Forelimb muscle (tissue), 1 donor: ENCODE results near the gene MAMDC4. TPM values are rescaled to one million over a fixed set of nuclear protein-coding genes. Genes with fewer than 3 reads are reported as not detected.
"Not testable (repeated sequence)": the region's sequence is repeated elsewhere in the genome, so short reads cannot be mapped to it uniquely, and the experiment has no call there.

ENCODE experiments used
- DNase-seq: peaks from one replicate; pipeline ENCODE4 v3.0.0-alpha.2; 2013; ENCODE audit warnings: low read depth
- polyA plus RNA-seq: library from polyadenylated mRNA; unstranded; fragments of 120-200 nt; gene quantifications from one replicate; pipeline ENCODE4 v1.2.1, GENCODE V29; 2013; ENCODE audit not compliant: insufficient read length

Gene MAMDC4
- polyA plus RNA-seq, 1 donor: 4.8 TPM

DNA sequence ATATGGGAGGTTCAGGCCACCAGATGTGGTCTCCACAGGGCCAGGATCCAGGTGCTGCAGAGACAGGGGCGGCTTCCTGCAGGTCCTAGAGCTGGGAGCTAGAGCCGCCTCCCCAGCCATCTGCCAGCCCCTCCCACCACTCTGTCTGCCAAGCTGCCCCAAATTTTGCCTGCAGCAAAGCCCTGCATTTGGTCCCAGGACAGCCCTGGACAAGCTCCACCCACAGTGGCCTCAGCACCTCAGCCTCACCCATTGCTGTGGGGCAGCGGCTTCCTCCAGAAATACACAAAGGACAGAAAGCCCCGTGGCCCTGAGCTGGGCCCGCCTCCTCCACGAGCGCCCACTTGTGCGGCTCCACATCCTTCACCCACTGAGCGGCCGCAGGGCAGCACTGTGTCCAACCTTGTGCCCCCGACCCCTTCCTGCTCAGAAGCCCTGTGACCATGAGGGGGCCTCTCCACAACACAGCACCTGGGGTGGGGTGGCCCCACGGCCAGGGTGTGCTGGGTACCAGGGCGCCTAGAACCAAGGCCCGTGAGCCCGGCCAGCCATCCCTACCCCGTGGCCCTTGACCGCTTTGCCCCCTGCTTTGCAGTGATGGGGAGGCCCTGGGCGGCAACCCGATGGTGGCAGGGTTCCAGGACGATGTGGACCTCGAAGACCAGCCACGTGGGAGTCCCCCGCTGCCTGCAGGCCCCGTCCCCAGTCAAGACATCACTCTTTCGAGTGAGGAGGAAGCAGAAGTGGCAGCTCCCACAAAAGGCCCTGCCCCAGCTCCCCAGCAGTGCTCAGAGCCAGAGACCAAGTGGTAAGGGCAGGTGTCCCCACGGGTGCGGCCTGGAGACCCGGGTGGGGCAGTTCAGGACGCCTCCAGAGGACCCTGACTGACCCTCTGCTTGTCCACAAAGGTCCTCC is 13.6 kb upstream of the MAMDC4 start:
- no peak for DNase-seq

- no peak for DNase-seq
Observed at GRCh38 chr9:136839229-136840139, 12.7 kb upstream of the MAMDC4 start.

DNA sequence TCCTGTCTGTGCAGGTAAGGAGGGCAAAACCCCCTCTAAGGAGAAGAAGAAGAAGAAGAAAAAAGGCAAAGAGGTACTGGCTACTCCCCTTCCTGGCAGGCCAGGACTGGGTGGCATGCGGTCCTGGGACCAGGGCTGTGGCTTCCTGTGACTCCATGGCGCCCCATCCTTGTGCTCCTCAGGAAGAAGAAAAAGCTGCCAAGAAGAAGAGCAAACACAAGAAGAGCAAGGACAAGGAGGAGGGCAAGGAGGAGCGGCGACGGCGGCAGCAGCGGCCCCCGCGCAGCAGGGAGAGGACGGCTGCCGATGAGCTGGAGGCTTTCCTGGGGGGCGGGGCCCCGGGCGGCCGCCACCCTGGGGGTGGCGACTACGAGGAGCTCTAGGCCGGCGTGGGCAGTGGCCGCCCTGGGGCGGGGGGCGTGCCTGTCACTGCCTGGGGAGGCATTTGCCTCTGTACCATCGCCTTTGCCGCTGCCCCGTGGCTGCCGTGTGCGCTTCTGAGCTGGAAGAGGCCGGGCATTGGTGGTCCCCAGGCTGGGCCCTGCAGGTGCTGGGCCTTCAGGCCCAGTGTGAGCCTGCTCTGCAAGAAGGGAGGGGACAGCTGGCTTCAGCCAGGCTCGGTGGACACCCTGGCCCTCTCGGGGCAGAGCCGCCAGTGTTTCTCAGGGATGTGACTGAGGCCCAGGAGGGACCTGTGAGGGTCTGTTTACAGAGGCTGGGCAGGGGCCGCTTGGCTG is 11.8 kb upstream of the MAMDC4 start:
- no peak for DNase-seq

GRCh38 chr9:136840877-136841645 is 11.1 kb upstream of the MAMDC4 start:
- no peak for DNase-seq

- DNase-seq: not testable (repeated sequence)
Observed at GRCh38 chr9:136841646-136842379, 10.3 kb upstream of the MAMDC4 start.

DNA sequence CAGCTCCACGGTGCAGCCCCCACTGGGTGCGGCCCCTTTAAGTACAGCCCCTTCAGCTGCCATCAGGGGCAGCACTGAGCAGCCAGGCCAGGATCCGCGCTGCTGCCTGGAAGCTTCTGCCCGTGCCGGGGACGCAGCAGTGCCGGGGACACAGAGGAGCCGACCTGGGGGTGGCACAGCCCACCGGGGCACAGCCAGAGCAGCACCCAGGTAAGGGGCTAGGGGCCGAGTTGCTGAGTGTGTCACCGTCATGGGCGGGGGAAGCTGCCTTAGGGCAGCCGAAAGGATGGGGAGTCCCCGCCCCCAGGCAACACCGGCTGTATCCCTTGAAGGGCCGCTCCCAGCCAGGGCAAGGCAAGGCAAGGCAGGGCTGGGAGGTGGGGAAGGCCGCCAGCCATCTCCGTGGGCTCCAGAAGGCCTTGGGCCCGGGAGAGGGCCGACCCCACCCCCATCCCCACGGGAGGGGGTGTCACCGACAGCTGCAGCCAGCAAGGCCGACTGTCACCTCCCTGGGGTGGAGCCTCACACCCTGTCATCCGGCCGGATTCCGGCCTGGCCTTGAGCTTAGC is 9.7 kb upstream of the MAMDC4 start, which contains the start of gene AJM1:
Gene AJM1 (plus strand): TSS at position 99 of the 569 bp plus-strand sequence. CDS start 1,937 bp downstream, outside the sequence.
- not testable (repeated sequence) for DNase-seq

DNA sequence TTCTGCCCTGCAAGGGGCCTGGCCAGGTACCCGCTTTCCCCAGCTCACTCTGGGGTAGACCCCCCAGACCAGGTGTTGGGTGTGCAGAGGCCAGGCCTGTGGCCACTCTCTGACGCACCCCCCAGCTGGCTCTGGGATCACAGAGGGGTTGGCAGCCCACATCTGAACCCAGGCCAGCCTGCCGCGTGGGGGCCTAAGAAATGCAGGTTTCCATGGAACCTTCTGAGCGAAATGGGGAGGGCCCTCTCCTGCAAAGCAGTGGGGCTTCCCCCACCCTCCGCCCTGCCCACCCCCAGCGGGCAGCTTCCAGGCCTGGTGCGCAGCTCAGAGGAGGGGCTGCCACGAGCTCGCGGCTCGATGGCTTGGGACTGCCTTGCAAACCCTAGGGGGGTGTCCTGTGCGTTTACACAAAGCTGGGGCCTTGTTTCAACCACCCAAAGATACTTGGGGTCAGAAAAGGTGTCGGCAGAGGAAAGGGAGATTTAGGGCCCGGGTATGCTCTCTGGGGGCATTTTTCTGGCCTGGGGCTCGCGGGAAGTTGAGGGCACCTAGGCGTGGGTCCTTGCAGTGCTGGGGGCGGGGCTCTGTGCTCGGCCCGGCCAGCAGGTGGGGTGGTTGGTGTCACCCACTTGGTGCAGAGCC is 8.9 kb upstream of the MAMDC4 start:
- not testable (repeated sequence) for DNase-seq

- DNase-seq: not testable (repeated sequence)
Observed at GRCh38 chr9:136843801-136844740, 8.1 kb upstream of the MAMDC4 start.

DNA sequence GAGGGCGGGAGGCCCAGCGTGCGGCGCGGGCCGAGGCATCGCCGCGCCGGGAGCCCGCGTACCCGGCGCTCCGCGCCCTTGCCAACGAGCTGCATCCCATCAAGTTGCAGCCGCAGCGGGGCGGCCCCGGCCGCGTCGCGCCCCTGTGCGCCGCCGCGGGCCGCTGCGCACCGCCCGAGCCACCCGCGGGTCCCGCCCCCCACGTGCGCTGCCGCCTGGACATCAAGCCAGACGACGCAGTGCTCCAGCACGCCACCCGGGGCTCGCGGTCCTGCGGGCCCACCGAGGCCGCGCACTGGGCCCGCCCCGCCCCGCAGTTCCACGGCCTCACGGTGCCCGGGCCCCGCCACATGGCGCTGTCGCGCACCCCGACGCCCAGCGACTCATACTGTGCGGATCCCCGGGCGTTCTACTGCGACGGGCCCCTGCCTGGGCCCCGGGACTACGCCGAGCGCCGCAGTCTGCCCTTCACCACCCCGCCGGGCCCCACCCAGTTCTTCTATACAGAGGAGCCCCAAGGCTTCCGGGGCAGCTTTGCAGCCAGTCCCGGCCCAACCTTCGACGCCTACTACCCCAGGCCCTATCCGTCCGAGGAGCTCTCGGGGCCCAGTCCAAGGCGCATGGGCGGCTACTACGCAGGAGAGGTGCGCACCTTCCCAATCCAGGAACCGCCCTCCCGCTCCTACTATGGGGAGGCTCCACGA is 7.2 kb upstream of the MAMDC4 start:
- DNase-seq: no peak

DNA sequence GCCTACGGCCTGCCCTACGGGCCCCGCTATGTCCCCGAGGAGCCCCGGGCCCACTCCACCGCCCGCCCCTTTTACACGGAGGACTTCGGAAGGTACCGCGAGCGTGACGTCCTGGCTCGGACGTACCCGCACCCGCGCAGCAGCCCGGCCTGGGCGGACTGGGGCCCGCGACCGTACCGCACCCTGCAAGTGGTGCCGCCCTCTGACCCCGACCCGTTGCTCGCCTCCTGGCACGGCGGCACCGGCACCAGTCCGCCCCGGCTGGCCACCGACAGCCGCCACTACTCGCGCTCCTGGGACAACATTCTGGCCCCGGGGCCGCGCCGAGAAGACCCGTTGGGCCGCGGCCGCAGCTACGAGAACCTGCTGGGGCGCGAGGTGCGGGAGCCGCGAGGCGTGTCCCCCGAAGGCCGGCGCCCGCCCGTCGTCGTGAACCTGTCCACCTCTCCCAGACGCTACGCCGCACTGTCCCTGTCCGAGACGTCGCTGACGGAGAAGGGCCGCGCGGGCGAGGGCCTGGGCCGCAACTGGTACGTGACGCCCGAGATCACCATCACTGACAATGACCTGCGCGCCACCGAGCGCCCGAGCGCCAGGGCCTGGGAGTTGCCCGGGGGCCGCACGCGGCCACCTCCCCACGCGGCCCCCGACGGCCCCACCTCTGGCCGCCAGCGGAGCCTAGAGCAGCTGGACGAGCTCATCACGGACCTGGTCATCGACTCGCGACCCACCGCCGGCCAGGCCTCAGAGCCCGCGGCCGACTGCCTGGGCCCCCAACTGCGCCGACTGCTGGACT is 6.5 kb upstream of the MAMDC4 start:
- no peak for DNase-seq

- no peak for DNase-seq
Observed at GRCh38 chr9:136846376-136847087, 5.6 kb upstream of the MAMDC4 start.

- DNase-seq: no peak
Observed at GRCh38 chr9:136847088-136847825, 4.9 kb upstream of the MAMDC4 start.

GRCh38 chr9:136847826-136848392 is 4.2 kb upstream of the MAMDC4 start:
- DNase-seq: no peak

GRCh38 chr9:136848393-136849037 is 3.6 kb upstream of the MAMDC4 start:
- DNase-seq: no peak
